HT1080 (cell line): ENCODE results near the gene SAT2. TPM values are rescaled to one million over a fixed set of nuclear protein-coding genes. Genes with fewer than 3 reads are reported as not detected.
"Not testable (repeated sequence)": the region's sequence is repeated elsewhere in the genome, so short reads cannot be mapped to it uniquely, and the experiment has no call there.

Experiments used
- DNase-seq: peaks from one replicate; pipeline ENCODE4 v3.0.0-alpha.2; 2015; ENCODE audit warnings: low read depth
- total RNA-seq: library from RNA; depleted of rRNA; stranded (reverse); fragments of >200 nt; shearing (Covaris generic); gene quantifications from 2 replicates; pipeline ENCODE4 v1.2.3, GENCODE V29; 2014

Gene SAT2
- total RNA-seq, 1 experiment from 2014 or later = 20.8 TPM

DNA sequence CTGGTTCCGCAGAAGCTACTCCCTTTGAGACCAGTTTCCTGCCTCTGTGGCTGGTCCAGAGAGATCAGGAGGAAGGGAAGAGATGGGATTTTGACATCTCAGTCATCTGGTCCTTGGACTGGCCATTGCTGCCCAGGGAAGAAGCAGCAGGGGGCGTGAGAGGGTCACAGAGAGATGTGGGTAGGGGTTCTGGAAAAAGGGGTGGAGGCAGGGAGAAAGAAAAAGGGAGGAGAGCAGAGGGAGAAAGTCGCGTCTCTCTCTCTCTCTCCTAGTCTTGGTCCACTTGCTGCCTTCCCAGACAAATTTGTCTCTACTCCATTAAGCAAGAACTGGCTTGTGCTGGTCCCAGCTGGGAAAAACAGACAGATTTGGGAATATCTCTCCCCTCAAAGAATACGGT, 6.8 kb upstream of the SAT2 start:
- DNase-seq = peak; percentile 55

DNA sequence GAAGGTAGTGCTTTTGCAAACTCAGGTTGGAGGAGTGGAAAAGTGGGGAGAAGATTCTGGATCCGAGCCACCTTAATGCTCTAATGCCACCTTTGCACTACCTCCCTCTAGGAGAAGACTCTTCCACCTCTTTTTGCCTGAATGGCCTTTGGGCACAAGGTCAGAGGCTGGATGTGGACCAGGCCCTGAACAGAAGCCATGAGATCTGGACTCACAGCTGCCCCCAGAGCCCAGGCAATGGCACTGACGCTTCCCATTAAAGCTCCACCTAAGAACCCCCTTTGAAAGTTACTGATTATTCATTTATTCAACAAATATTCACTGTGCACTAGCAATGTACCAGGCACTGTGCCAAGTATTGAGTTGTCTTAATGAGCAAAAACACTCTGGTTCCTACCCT, 5.5 kb upstream of the SAT2 start:
- DNase-seq = no peak

DNA sequence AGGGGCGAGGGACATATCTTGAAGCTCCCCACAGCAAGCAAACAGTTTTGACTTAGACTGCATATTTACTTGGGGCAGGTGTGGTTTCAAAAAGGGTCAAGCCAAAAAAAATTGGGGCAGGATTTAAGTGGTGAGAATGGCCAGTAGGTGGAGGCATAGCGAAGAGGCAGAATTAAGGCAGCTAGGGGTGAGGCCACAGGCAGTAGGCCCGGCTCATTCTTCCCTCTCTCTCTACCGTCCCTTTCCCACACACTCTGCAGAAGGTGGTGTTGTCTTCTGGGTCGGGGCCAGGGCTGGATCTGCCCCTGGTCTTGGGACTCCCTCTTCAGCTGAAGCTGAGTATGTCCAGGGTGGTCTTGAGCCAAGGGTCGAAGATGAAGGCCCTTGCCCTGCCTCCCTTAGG, 4.9 kb upstream of the SAT2 start:
- peak; percentile 54 for DNase-seq

DNA sequence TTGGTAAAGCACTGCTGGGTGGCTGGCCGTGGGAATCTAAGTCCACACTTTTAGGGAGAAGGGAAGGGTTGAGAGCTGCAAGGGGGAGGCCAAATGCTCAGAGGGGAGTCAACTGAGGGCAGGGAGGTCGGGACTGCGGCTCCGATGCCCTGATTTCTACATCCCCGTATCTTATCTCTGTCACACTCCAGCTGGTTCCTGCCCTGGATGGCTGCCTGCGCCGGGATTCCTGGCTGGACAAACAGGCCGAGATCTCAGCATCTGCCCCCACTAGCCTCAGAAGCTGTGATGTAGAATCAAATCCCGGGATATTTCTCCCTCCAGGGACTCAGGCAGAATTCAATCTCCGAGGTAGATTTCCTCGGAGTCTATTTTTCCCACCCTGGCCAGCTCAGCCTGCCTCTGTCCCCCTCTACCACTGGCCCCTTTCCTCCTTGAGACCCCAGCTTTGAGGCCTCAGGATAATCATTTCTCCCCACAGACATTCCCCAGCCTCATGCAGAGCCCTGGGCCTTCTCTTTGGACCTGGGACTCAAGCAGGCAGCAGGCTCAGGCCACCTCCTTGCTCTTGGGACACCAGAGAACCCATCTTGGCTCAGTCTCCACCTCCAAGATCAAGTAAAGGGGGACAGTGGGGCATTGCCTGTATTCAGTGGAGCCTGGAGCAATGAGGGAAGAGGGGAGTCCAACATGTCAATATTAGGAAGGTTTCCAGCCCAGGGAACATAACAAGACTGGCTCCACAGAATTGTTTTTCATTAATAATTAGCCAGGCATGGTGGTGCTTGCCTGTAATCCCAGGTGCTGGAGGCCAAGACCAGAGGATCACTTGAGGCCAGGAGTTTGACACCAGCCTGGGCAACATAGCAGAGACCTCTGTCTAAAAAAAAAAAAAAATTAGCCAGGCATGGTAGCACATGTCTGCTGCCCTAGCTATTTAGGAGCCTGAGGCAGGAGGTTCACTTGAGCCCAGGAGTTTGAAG, 4.1 kb upstream of the SAT2 start:
- DNase-seq = no peak

DNA sequence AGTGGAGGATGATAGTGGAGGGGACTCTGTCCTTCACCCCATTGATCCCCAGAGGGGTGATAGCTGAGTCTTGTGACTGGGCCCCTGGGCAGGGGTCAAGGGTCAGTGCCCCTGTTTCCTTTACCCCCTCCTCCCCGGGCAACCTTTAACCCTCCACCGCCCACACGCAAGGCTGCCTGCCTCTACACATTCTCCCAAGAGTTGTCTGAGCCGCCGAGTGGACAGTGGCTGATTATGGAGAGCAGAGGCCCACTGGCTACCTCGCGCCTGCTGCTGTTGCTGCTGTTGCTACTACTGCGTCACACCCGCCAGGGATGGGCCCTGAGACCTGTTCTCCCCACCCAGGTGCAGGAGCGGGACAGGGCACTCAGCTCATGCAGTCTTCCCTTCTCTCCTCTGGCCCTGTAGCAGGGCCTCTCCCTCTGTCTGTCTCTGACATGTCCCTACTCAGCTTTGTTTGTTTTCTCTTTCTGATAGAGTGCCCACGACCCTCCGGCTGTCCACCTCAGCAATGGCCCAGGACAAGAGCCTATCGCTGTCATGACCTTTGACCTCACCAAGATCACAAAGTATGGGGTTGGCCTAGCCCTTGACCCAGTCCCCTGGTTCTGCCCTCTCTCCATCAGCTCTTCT, 2.4 kb upstream of the SAT2 start, which contains the start of gene SHBG:
Gene SHBG (plus strand): TSS at position 197 of the 633 bp plus-strand sequence. CDS start 38 bp downstream, at position 235.
- DNase-seq = no peak

DNA sequence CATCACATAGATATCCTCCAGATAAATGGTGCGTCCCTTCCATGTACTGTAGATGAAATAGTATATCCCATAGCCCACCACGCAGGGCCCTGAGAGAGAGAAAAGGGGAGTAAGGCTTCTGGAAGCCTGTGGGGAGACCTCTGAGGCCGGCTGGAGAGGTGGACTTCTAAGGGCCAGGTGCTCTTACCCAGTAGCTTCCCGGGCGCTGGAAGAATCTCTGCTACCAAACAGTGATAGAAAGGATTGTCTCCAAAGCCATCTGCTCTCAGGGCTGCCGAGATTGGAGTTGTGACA, 718 bp downstream of the SAT2 start:
- DNase-seq = no peak

DNA sequence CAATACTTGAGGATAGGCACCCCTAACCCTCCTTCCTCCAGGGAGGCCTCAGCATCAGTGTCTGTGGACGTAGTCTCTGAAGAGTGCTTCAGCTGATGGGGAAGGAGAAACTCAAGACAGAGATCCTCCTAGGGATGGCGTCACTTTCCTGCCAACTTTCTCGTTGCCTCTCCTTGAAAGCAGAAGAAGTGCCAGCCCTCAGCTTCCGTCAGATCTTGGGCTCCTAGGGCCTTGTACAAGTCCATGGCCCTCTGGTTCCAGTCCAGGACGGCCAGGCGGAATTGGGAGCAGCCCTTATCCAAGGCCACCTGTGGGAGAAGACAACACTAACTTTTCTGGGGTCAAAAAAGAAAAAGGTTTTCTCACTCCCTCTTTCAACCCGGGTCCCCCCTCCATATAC, 1.3 kb downstream of the SAT2 start:
- no peak for DNase-seq

DNA sequence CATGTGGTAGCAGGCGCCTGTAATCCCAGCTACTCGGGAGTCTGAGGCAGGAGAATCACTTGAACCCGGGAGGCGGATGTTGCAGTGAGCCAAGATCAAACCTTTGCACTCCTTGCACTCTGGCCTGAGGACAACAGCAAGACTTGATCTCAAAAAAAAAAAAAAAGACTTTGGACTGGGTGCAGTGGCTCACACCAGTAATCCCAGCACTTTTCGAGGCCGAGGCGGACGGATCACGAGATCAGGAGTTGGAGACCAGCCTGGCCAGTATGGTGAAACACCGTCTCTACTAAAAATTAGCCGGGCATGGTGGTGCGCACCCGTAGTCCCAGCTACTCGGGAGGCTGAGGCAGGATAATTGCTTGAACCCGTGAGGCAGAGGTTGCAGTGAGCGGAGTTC, 1.9 kb downstream of the SAT2 start:
- not testable (repeated sequence) for DNase-seq

DNA sequence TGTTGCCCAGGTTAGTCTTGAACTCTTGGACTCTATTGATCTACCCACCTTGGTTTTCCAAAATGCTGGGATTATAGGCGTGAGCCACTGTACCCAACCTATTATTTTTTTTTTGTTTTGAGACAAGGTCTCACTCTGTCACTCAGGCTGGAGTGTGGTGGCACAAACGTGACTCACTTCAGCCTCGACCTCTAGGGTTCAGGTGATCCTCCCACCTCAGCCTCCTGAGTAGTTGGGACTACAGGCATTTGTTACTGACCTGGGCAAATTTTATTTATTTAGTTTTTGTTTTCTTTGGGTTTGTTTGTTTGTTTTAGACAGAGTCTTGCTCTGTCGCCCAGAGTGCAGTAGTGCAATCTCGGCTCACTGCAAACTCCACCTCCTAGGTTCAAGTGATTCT, 4.0 kb downstream of the SAT2 start:
- no peak for DNase-seq

DNA sequence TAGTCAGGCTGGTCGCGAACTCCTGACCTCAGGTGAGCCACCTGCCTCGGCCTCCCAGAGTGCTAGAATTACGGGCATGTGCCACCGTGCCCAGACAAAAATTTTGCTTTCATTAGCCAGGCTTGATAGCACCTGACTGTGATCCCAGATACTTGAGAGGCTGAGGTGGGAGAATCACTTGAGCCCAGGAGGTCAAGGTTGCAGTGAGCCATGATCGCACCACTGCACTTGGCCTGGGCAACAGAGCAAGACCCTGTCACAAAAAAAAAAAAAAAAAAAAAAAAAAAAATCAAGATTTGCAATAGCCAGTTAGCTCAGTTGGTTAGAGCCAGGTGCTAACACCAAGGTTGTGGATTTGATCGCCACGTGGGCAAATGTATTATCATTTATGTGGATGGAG, 6.8 kb downstream of the SAT2 start:
- DNase-seq = no peak

DNA sequence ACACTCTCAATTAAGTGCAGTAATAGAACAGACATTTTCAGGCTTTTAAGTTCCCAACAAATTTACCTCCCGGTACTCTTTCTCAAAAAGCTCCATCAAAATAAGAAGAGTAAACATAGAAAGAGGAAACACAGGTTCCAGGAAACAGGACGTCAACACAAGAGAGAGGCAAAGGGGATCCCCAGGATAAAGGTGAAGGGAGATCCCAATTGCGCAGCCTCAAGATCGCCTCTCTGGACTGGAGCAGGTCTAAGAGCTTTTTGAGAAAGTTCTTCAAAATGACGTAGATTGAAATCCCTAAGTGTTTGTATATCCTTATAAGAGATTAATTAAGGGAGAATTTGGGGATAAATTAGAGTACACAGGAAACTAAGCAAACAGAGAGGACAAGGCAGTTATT, 9.0 kb downstream of the SAT2 start:
- DNase-seq = no peak

DNA sequence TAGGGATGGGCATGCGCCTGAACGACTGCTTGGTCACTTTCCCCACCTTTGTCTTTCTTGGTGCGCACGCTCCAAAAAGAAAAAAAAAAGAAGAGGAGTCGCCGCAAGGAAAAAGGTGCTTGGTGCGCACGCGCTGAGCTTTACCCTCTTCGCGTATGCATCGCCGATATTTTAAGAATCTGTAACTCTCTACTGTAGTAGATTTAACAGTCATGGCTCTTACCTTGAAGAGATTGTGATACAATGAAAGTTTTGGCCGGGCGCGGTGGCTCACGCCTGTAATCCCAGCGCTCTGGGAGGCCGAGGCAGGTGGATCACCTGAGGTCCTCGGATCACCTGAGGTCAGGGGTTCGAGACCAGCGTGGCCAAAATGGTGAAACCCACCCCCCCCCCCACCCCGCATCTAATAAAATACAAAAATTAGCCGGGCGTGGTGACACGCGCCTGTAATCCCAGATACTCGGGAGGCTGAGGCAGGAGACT, 12.3 kb downstream of the SAT2 start:
- no peak for DNase-seq

DNA sequence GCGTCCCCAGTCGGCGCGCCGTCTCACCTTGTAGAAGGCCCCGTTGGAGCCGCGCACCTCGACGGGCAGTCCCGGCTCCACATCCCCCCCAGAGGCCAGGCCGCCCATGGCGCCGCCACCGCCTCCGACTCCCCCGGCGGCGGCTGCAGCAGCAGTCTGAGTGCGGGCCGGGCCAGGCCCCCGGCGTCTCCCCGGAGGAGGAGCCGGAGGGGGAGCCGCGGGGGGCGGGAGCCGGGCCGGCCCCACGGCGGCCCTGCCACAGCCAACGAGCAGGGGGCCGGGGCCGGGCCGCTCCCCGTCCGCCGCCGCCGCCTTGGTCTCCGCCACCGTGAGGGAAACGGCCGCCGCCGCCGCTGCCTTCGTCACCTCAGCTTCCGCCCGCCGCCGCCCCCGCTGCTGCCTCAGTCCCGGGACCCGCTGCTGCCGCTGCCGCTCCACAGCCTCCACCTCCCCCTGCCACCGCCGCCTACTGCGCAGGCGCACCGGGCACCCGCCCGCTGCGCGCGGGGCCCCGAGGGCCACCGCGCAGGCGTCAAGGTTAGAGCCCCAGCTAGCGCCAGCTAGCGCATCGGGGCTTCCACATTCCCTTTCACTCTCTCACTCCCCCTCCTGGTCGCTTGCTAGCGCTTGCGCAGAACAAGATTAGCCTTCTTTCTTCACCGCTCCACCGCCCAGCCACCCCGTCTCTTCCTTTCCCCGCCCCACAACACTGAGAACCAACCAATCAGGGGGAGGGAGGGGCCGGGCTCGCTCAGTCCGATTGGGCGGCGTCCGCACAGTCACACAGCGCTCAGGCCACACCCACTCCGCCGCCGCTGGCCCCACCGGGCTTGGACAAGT, 13.0 kb downstream of the SAT2 start, which contains the start of gene FXR2:
Gene FXR2 (minus strand): TSS at position 473 of the 840 bp plus-strand sequence. CDS start 365 bp downstream, at position 108.
- DNase-seq = peak; percentile 100

DNA sequence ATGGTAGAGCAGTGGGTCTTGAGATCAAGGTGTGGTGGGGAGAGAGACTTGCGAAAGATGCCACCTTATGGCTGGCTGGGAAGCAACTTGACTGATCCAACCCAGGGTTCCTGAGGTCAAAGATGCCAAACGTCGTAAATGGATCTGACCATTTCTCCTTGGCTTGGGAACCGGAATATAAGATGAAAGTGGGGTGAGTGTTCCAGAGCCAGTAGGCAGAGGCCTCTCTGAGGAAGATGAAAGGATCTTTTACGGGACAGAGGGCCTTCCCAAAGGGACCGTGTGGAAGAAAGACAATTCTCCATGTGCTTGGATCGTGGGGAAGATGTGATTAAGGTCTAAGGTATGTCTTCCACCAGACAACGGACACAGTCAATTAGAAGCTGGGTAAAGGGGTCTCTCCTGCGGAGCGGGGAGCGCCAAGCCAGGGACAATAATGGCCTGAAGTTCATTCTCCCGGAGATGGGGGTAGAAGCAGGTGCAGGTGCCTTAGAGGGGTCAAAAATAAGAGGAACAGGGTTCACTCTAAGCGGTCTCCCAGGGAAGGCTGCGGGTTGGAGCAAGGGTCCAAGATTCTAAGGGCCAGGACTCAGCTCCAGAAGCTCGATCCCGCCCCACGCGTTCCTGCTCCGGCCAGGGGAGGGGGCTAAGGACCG, 13.7 kb downstream of the SAT2 start:
- peak; percentile 32 for DNase-seq

DNA sequence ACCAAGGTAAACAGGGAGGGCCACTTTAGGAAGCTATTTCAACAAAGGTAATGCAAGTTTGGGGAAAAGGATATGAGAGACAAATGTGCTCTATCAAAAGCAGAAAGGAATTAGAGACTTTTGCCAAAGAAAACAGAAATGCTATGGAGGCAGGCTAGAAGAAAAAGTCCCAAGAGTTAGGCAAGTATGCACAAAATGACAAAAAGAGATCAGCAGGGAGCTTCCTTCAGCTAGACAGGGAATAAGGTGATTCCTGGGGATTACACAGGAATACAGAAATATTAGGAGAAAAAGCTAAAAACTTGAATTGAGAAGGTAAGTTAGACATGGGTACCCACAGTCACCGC, 15.4 kb downstream of the SAT2 start:
- DNase-seq = no peak

DNA sequence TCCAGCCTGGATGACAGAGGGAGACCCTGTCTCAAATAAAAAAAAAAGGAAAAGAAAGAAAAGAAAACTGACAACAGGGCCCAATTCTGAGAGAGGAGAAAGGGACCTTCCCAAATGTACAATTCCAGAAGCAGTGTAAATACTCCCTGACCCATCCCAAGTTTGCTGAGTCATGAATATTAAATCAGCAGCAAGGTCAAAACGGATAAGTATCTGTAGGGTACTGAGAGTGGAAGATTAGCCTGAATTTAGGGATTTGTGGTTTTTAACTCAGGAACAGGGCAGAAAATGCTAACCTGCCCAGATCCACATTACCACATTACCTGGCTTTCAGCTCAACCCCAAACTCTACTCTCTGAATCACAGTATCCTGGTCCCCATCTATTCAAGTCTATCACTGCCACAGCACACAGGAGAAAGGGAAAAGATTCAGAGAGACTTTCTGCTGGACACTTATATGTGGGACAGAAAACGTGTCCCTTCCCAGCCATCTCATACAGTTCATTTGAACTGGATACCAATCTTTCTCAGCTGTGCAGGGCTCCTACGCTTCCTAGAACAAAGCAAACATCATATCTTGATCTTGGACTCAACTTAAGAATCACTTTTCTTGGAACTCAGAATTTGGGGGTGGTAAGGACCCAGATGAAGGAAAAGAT, 15.9 kb downstream of the SAT2 start:
- no peak for DNase-seq

DNA sequence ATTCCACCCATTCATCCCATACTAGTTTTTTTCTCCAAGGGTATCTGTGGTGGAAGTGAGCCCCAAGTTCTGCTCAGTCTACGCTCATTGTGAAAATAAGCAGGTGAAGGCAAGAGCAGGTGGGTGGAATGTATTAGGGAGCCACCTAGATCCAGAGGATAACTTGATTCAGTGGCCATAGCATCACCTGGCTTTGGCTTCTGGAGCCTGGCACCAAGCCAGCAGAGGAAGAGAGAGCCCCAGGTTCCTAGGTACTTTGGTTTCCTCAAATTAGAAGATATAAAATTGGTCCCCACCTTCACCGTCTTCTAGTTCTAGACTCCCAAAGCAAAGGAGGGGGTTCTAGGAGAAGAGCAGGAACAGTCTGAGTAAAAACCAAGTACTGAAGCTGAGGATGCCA, 17.0 kb downstream of the SAT2 start:
- no peak for DNase-seq

DNA sequence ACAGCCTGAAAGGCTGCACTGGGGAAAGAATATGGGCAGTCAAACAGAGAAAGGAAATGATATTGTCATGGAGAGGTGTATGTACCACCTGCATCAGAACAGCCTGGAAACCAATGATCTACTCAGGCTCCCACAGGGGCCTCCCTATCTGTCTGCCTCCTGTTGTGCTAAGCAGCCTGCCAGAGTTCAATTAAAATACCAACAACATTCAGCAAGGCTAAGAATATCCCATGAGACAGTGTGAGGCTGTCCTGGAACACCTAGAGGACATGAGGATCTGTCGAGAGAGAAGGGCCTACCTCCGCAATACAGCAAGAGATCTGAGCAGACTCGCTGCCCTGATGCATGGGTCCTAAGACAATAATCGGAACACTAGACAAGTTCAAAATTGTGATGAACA, 21.3 kb downstream of the SAT2 start:
- DNase-seq = no peak

DNA sequence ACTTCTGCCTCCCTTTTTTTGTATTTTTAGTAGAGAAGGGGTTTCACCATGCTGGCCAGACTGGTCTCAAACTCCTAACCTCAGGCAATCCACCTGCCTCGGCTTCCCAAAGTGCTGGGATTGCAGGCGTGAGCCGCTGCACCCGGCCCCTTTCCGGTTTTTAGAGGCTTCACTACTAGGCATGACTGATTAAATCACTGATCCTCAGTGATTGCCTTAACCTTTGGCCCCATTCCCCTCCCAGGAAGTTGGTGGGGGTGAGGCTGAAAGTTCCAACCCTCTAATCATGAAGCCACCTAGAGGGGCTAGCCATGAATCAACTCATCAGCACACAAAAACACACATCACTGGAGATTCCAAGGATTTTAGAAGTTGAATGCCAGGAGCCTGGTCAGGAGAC, 30.1 kb downstream of the SAT2 start:
- not testable (repeated sequence) for DNase-seq

DNA sequence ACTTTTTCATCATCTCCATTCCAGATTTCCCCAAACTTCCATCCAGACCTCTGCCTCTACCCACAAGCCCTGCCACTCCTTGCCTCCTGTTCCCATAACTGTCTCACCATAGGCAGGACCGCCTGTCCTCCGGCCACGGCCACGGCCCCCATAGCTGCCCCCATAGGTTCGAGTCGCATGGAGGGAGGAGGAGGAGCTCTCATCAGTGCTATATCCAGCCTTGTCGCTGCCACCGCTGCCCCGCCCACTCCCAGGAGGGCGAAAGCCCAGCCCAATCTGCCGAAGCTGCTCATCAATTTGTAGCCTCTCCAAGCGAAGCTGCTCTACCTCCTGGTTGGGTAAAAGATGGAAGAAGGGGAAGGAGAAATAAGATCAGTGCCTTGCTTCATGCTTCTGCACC, 34.3 kb downstream of the SAT2 start:
- no peak for DNase-seq
